RWPE2 (cell line): ENCODE results near the gene POLDIP3.

ENCODE experiments used
- ATAC-seq: fragments of 200-7000 bp; cut with Tn5 transposase; 3 replicates; pipeline ENCODE4 v1.9.1; 2021; ENCODE audit warnings: low read depth
- DNase-seq: peaks from one replicate; pipeline ENCODE4 v3.0.0-alpha.2; 2020; ENCODE audit warnings: low spot score
- H3K27ac ChIP-seq: fragments of 450-650 bp; 2 replicates; pipeline ENCODE4 v1.5.1; 2017; ENCODE audit warnings: mild to moderate bottlenecking; ENCODE audit not compliant: poor library complexity, severe bottlenecking
- H3K27me3 ChIP-seq: fragments of 250-450 bp; sonication (Bioruptor Pico); 2 replicates; pipeline ENCODE4 v1.5.1; 2021; ENCODE audit warnings: mild to moderate bottlenecking, moderate library complexity; ENCODE audit not compliant: insufficient read depth, poor library complexity, severe bottlenecking
- H3K36me3 ChIP-seq: fragments of 250-450 bp; sonication (Bioruptor Pico); 2 replicates; pipeline ENCODE4 v1.5.1; 2020; ENCODE audit warnings: low read depth, mild to moderate bottlenecking, moderate library complexity
- H3K4me1 ChIP-seq: fragments of 250-450 bp; sonication (Bioruptor Pico); 2 replicates; pipeline ENCODE4 v1.5.1; 2021; ENCODE audit warnings: mild to moderate bottlenecking, moderate library complexity; ENCODE audit not compliant: insufficient read depth, poor library complexity, severe bottlenecking
- H3K4me3 ChIP-seq: fragments of 250-450 bp; sonication (Bioruptor Pico); 2 replicates; pipeline ENCODE4 v1.5.1; 2021; ENCODE audit warnings: mild to moderate bottlenecking, moderate library complexity; ENCODE audit not compliant: severe bottlenecking
- H3K9me3 ChIP-seq: fragments of 250-450 bp; sonication (Bioruptor Pico); 2 replicates; pipeline ENCODE4 v1.5.1; 2021; ENCODE audit warnings: mild to moderate bottlenecking, moderate library complexity; ENCODE audit not compliant: severe bottlenecking
- CTCF ChIP-seq: fragments of 450-650 bp; IDR thresholded peaks from one replicate; pipeline ENCODE4 v1.5.1; 2017; ENCODE audit warnings: mild to moderate bottlenecking, moderate library complexity; ENCODE audit not compliant: poor library complexity, severe bottlenecking

POLDIP3 gene

DNA sequence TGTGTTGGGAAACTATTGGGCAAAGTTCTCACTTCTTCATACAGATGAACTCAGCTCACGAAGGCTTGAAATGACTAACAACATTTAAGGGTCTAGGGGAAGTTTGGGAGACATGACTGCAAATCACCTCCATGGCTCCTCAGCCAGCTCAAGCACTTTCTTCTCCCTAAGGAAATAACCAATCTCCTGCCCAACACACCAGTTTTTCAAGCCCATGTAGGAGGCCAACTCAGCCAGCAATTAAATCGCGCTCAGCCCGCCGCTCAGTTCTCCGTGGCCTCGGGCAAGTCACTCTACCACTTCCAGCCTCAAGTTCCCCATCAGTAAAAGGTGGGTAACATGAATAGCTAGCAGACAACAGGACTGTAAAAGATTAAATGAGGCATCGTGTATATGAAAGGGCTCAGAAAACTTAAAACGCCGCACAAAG is 796 bp downstream of the POLDIP3 start:
- peak overlapping the region; percentile 91 for H3K4me3 ChIP-seq
- ATAC-seq, result no peak
- no peaks in the 10 kb centered on the region for H3K9me3 ChIP-seq
- no peak for DNase-seq
- TF ChIP-seq CTCF, result no peak
- peak overlapping the region; percentile 82 for H3K27ac ChIP-seq
- H3K27me3 ChIP-seq, result no peaks in the 10 kb centered on the region
- H3K36me3 ChIP-seq, result peaks cover 36% of the 10 kb centered on the region
- peaks cover 23% of the 10 kb centered on the region for H3K4me1 ChIP-seq

- Histone ChIP-seq H3K9me3 (no peaks in the 10 kb centered on the region), H3K4me1 (peaks cover 28% of the 10 kb centered on the region), H3K27me3 (no peaks in the 10 kb centered on the region), H3K36me3 (peaks cover 45% of the 10 kb centered on the region), H3K4me3 (no peak overlapping the region), H3K27ac (no peak overlapping the region)
- DNase-seq (no peak), ATAC-seq (no peak)
- TF ChIP-seq CTCF, result no peak
Observed at GRCh38 chr22:42612336-42612735, 2.3 kb downstream of the POLDIP3 start.

GRCh38 chr22:42611051-42611450 is 3.6 kb downstream of the POLDIP3 start:
- ATAC-seq, result no peak
- no peak for TF ChIP-seq CTCF
- peaks cover 56% of the 10 kb centered on the region for H3K36me3 ChIP-seq
- no peak for DNase-seq
- H3K27ac ChIP-seq, result peak overlapping the region; percentile 51
- H3K4me3 ChIP-seq, result no peak overlapping the region
- H3K27me3 ChIP-seq, result no peaks in the 10 kb centered on the region
- H3K9me3 ChIP-seq, result no peaks in the 10 kb centered on the region
- peaks cover 28% of the 10 kb centered on the region for H3K4me1 ChIP-seq

DNA sequence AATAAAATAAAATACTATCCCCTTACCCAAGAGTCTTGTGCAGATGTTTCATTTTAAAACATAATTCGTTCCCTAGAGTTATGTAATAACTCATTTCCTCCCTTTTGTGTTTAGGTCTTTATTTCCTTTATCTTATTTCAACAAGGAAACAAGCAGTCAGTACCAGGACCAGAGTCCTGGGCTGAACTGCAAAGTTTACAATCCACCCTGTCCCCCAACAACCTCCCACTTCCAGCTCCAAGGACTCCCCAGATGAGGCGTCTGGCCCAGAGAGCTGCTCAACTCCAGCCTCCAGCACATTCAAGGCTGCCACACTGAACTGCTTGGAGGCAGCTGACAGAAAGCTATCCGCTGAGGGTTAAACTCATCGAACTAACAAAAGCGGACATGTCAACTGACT is 4.5 kb downstream of the POLDIP3 start:
- peaks cover 24% of the 10 kb centered on the region for H3K4me1 ChIP-seq
- H3K27me3 ChIP-seq, result no peaks in the 10 kb centered on the region
- H3K9me3 ChIP-seq, result no peaks in the 10 kb centered on the region
- no peak overlapping the region for H3K4me3 ChIP-seq
- DNase-seq (no peak), ATAC-seq (no peak)
- peak overlapping the region; percentile 51 for H3K27ac ChIP-seq
- peaks cover 60% of the 10 kb centered on the region for H3K36me3 ChIP-seq
- TF ChIP-seq CTCF, result no peak

DNA sequence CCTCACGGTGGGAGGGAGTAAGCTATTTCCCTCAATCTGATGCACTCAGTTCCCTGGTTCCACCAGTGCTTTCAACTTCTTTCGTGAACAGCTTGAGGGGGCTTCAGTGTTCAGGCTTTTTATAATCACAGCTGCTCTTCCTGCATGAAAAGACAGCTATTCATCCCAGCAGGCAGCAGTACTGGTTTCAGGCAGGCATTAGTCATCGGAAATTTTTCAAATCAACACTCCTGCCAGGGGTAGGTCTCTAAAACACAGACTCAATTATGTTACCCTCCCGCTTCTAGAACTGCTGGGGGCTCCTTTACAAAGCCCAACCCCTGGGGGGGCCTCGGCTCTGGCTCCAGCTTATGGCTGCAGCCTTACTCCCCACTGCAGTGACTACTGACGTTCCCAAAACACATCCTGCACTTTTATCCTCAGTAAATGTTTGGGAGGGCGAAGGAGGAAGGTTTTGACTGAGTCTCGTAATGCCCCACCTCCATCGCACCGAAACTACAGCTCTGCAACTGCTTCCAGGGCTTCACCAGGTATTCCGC is 5.8 kb downstream of the POLDIP3 start:
- Histone ChIP-seq H3K4me1 (peaks cover 24% of the 10 kb centered on the region), H3K4me3 (no peak overlapping the region), H3K27me3 (no peaks in the 10 kb centered on the region), H3K9me3 (no peaks in the 10 kb centered on the region), H3K36me3 (peaks cover 60% of the 10 kb centered on the region), H3K27ac (peak overlapping the region; percentile 51)
- DNase-seq, result no peak
- ATAC-seq, result peak; percentile 80
- no peak for TF ChIP-seq CTCF
